Cardiac fibroblast (primary cell): Measurements from ENCODE around the gene CRYBB1.

ENCODE experiments used
- DNase-seq, 2 donors: peaks; one replicate each; pipeline versions ENCODE4 v3.0.0 to v3.0.0-alpha.2; 2010; ENCODE audit warnings: low read depth in 2 of 2
- H3K4me3 ChIP-seq, 2 donors: replicated peaks in 1 of 2; 1 replicate in 1 of 2; 2 replicates in 1 of 2; pipeline ENCODE4 v1.5.1; 2011; ENCODE audit warnings: low read depth in 2 of 2, low read length in 2 of 2, mild to moderate bottlenecking in 2 of 2, moderate library complexity in 1 of 2
- CTCF ChIP-seq: IDR thresholded peaks from one replicate; pipeline ENCODE4 v1.5.1; 2011; ENCODE audit warnings: low read depth, mild to moderate bottlenecking, low read length, inconsistent platforms

CRYBB1 gene

GRCh38 chr22:26597026-26597425, 20.8 kb downstream of the CRYBB1 start:
- TF ChIP-seq CTCF: no peak
- no peak for DNase-seq
- H3K4me3 ChIP-seq: no peak overlapping the region

- no peak for DNase-seq
- H3K4me3 ChIP-seq: no peak overlapping the region
- TF ChIP-seq CTCF: no peak
These were observed 24.1 kb downstream of the CRYBB1 start for GRCh38 chr22:26593763-26594162.

GRCh38 chr22:26592421-26592891, 25.4 kb downstream of the CRYBB1 start:
- no peak for TF ChIP-seq CTCF
- no peak overlapping the region for H3K4me3 ChIP-seq
- DNase-seq: no peak

- DNase-seq: peak; percentile 68 to 80
- TF ChIP-seq CTCF: no peak
- peak within 1 kb of the TSS; percentile 77 to 80 for H3K4me3 ChIP-seq
These were observed 27.7 kb downstream of the CRYBB1 start, which contains the start of gene TPST2 for GRCh38 chr22:26589845-26590736. TPST2 (minus strand) TSS chr22:26590132; CDS start chr22:26541630, 48,502 bp downstream.

- DNase-seq: peak; percentile 23 to 25
- peak overlapping the region; percentile 77 to 80 for H3K4me3 ChIP-seq
- TF ChIP-seq CTCF: no peak
These were observed 28.4 kb downstream of the CRYBB1 start for GRCh38 chr22:26589367-26589844.

- no peak for DNase-seq
- TF ChIP-seq CTCF: no peak
- H3K4me3 ChIP-seq: peak overlapping the region; percentile 77 to 80
These were observed 29.0 kb downstream of the CRYBB1 start for GRCh38 chr22:26588729-26589366.
